CD4-positive, alpha-beta T cell treated with Interleukin-21 for 1 hour (primary cell): ENCODE results near the gene TRAPPC2.
"Not testable (repeated sequence)": the region's sequence is repeated elsewhere in the genome, so short reads cannot be mapped to it uniquely, and the experiment has no call there.

Experiments
- DNase-seq: peaks from one replicate; pipeline ENCODE4 v3.0.0-alpha.2; 2020

The TRAPPC2 gene

DNA sequence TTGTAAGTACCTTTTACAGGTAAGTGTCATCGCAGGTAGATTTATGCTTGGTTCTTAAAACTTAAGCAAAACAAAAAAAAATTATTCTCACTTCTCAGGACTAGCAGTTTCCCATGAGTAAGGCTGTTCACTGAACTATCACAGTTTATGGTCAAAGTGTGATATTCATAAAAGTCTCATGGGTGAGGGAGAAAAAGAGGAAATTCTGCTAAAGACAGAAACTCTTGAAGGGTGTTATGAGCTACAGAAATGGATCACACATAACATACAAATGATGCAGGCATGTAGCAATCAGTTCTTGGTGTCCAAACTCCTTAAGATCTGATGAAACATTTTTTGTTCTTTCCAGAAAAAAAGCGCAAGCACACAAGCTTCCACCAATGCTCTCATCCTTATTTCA lies 37.0 kb downstream of the TRAPPC2 start:
- DNase-seq: no peak

DNA sequence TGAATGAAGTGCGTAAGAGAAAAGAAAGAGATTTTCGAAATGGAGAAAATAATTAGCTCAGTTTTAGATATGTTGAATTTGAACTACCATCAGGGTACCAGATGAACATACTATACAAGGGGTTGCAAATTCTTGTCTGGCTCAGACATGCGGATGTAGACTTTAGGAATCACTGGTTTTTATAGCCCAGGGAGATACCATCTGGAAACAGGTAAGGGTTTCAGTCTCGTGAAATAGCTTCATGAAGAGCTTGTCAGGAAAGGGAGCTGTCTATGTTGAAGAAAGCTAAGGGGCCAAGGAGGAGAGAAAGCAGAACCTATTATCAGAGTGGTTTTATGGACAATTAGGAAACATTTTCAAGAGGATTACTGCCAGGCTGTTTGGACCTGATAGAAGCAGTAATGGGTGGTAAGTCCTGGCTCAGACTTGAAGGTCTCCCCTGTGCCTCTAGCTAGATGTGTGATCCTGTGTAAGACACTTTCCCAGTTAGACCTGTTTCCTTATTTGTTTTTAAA lies 38.8 kb downstream of the TRAPPC2 start:
- no peak for DNase-seq

DNA sequence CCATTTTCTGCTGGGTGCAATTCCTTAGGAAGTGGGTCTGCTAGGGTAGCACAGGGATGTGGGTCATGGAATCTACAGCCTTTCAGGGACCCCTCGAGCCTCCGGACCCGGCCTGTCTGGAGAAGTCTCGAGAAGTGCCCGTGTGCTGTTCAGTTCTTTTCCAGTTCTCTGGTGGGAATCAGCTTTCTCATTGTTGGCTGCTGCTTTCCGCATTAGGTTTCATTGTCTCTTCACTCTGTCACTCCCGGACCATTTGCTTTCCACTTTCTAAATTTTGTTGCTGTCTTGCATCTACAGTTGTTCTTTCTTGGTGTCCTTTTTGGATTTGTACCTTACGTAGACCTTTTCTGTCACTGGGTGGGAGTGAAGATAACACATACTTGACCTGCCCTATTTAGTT lies 39.4 kb downstream of the TRAPPC2 start:
- no peak for DNase-seq

DNA sequence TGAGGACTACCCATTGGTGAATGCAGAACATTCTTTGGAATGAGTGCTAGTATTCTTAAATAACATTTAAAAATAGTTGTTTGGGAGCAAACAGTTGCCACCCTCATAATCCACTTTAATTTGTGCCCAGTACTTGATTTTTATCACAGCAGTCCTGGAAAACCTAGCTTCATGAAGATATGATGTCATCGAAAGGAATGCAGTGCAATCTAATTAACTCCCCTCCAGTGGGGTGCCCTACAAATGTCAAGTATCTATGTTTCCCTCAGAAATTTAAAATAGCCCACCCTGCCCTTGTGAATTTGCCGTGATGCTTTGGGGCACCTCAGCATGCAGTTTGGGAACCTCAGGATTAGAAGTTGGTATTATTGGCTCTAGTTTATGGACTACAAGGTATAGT lies 40.1 kb downstream of the TRAPPC2 start:
- DNase-seq: no peak

DNA sequence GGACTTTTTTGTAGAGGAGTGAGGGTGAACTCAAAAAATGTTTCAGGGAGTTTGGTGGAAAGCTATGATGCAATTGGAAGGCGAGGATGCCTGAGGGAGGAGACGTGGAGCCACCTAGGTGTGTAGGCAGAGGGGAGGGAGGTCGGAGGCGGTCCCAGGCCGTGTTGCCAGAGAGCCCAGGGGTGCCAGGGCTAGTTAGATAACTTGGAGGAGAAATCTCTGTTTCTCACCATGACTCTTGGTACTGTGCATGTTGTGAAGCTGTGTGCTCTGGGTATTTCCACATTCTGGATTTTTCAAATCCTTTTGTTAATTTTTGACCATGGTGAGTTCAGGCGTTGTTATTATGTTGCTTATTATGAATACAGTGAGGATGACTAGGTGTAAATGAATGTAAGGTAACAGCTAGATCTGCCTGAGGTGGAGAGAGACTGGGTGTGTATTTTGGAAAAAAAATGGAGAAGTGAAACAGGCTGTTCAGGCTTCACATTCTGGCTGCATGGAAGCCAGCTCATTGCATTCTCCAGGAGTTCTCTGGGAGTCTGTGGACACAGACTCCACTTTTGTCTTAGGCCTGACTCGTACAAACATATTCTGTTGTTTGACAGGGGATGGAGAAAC lies 41.0 kb downstream of the TRAPPC2 start:
- DNase-seq: no peak

DNA sequence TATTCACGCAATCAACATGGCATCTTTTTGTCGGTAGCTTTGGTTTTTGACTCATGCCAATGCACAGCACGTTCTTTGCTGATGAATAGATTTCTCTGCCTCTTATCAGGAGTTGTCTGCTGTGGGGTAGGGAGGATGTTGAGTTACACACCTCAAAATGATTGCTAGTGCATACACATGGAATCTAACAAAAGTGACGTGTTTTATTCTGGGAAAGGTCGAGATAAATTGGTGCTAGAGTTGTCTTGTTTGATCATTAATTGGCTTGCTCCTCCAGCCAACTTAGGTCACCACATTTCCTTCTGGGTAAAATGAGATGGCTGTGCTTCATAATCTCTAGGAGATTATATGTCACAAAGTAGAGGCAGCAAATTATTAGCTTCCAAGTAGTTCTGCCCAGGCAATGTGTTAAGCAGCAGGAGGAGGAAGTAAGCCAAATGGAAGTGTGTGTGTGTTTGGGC lies 41.6 kb downstream of the TRAPPC2 start:
- no peak for DNase-seq

- peak; percentile 19 for DNase-seq
Measured at GRCh38 chrX:13691841-13692371, 42.5 kb downstream of the TRAPPC2 start.

DNA sequence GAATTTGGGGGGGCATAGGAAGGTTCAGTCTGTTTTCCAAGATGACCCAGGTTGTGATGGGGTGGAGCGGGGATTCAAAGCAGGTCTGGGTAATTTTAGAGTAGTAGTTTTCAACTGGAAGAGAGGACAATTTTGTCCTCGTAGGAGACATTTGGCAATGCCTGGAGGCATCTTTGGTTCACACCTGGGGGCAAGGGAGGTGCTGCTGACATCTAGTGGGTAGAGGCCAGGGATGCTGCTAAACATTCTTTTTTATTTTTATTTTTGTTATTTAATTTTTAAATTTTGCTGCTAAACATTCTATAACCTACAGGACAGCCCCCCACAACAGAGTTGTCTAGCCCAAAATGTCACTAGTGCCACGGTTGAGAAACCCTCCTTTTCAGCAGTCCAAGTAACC lies 43.6 kb downstream of the TRAPPC2 start:
- DNase-seq: peak; percentile 37

- peak; percentile 6 for DNase-seq
Measured at GRCh38 chrX:13689741-13690211, 44.6 kb downstream of the TRAPPC2 start.

- peak; percentile 82 for DNase-seq
Measured at GRCh38 chrX:13688958-13689740, 45.3 kb downstream of the TRAPPC2 start, which contains the start of gene RAB9A. Gene RAB9A (plus strand): TSS chrX:13689128. CDS start chrX:13708747, 19,619 bp downstream.

DNA sequence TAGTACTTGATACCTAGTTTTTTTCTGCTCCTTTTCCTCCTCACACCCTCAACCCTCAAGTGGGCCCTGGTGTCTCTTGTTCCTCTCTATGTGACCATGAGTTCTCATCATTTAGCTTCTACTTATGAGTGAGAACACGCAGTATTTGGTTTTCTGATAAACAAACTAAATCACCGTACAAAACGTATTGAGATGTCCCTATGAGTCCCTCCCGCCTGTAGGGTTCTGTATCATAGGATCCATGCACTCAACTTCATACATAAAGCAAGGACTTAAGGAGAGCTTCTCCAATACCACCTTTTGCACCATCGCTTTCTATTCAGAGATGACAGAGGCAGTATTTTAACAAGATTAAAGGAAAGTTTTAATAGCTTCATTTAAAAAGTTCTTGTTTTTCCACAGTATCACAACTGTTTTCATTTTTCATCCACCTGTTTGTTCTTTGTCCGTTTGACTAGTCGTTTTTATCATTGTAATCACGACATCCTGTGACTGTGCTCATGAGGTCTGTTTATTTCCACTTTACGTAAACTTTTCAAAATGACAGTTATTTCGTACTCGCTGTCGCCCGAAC lies 45.9 kb downstream of the TRAPPC2 start:
- DNase-seq: peak; percentile 27

DNA sequence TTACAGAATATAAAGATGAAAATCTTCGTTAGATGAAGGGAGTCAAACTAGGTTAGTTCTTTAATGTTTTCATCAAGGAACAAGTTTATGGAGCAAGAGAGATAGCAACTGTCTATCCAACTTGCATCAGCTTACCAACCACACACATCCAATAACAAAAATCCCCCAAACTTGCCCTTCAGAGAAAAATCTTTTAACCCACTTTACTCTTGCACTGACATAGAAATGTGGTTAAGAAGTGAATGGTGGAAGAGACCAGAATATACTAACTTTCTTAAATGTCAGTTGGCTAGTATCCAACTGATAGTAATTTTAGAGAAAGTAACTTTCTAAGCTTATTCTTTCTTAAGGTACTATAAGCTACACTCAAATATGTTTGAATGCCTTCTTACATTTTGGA lies 47.2 kb downstream of the TRAPPC2 start:
- DNase-seq: no peak

DNA sequence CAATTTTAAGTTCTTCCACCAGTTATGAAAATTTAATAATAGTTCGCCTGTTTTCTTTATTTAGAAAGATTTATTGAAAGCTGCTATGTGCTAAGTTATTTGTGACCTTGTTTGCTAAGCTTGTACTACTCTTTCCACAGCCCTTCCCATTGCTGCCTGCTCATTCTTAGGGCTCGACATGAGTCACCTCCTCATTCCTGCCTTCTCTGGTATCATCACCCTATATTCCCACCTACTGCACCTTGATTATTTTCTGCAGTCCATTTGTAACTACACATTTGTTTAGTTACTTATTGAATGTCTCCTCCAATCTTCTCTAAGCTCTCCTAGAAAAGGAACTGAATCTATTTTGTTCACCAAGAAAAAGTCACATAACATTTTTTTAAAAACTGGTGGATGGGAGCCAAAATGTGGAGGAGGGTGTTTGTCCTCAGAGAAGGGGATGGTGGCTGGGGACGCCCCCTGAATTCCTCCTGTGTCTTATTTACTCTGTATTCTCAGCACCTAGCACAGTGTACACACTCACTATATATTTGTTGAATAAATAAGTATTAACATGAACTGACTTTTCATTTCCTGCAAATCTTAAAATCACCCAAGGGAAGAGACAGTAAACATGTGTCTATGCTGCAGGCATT lies 49.2 kb downstream of the TRAPPC2 start:
- no peak for DNase-seq

- DNase-seq: no peak
Measured at GRCh38 chrX:13684361-13684760, 50.1 kb downstream of the TRAPPC2 start.

GRCh38 chrX:13681595-13681994 lies 52.8 kb downstream of the TRAPPC2 start:
- no peak for DNase-seq

DNA sequence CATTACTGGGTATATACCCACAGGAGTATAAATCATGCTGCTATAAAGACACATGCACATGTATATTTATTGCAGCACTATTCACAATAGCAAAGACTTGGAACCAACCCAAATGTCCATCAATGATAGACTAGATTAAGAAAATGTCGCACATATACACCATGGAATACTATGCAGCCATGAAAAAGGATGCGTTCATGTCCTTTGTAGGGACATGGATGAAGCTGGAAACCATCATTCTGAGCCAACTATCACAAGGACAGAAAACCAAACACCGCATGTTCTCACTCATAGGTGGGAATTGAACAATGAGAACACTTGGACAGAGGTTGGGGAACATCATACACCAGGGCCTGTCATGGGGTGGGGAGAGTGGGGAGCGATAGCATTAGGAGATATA lies 54.7 kb downstream of the TRAPPC2 start:
- not testable (repeated sequence) for DNase-seq

GRCh38 chrX:13676885-13677284 lies 57.5 kb downstream of the TRAPPC2 start:
- DNase-seq: no peak

DNA sequence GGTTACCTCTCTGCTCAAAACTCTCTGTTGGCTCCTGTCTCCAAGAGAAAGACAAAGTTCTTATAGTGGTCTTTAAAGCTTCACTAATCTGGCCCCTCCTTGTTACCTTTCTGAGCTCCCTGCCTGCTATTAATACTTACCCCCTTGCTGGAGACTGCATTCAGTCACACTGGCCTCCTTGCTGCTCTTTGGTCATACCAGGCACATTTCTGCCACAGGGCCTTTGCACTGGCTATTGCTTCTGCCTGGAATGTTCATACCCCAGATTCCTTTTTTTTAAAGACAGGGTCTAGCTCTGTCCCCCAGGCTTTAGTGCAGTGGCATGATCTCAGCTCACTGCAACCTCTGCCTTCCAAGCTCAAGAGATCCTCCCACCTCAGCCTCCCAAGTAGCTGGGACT lies 61.4 kb downstream of the TRAPPC2 start:
- DNase-seq: no peak

DNA sequence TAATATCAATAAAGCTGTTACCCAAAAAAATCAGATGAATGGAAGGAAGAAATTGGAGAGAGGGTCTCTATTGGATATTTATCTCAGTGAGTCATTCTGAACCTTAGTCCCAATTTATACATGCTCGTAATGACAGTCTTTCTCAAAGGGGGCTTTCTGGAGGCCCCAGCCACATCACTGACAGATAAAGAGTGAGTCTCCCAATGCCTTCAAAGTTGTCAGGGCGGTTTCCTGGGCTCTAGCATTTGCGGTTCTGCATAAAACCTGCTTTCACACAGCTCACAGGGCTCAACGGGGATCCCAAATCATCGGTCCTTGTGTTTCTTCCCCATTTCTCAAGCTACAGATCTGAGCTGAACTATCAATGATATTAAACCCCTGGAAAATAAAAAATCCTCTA lies 64.2 kb downstream of the TRAPPC2 start:
- DNase-seq: no peak

GRCh38 chrX:13669755-13670154 lies 64.7 kb downstream of the TRAPPC2 start:
- not testable (repeated sequence) for DNase-seq

DNA sequence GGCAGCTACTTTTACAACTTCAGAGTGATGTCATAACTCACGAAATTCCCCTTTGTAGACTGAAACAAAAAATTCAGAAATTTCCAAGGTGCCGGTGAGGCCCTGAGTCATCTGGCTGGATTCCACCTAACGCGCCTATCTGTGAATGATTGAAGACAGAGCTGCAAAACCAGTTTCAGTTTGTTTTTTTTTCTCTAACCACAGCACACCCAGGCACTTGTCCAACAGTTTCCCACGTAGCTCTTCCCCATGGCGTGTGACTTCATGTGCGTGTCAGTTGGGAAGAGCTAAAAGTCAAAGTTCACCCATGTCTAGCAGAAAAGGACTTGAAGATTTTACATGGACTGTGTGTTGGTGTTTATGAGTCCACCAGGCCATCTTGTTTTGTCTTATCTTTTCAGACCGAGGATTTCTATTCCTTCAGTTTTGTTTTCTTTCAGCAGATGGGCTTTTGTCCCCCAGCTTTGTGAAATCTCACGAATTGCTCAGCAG lies 65.1 kb downstream of the TRAPPC2 start:
- peak; percentile 74 for DNase-seq

GRCh38 chrX:13667919-13668318 lies 66.5 kb downstream of the TRAPPC2 start:
- DNase-seq: no peak

- DNase-seq: no peak
Measured at GRCh38 chrX:13666836-13667235, 67.6 kb downstream of the TRAPPC2 start.
